ENCODE measurements around the gene USP32. TPM values are rescaled to one million over a fixed set of nuclear protein-coding genes. Genes with fewer than 3 reads are reported as not detected.

The USP32 gene
- total and polyA plus RNA-seq, 10 of the 15 experiments (the other 5 are each of a cell fraction or from before 2014, with no cell fraction given): 7.8 to 37.3 (median 25.5) TPM

DNA sequence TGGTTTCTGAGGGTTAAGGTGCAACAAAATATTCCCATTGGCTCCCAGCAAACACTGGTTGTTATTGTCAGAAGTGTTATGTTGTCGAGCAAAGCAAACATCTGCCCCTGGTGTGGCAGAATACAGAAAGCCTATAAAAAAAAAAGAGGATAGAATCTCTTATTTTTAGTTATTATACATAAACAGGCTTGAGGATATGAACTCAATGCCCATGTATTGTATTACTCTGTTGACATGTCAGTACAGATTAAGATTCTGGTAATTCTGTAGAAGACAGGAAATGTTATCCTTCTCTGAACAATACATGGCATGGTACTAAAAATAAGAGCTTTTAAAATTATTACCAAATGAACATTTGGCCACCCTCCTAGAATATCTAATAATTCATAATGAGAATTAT lies 168.5 kb downstream of the USP32 start:
- Histone ChIP-seq H3K27ac (ENCODE audit: control insufficient read depth, insufficient read depth) (no peak overlapping the region), H3K4me2 (ENCODE audit: control insufficient read depth, insufficient read depth) (no peak overlapping the region), H3K36me3 (ENCODE audit: control insufficient read depth in 2 of 2, insufficient read depth in 2 of 2, low read length in 1 of 2) (peaks cover 0 to 18% of the 10 kb centered on the region in 2 experiments; a peak in 3 of 4 replicates), H2AFZ (ENCODE audit: control insufficient read depth, low read depth, low read length) (no peak overlapping the region), H3K4me1 (ENCODE audit: control insufficient read depth, insufficient read depth, low read length) (no peaks in the 10 kb centered on the region), H3K27me3 (replicated peaks in 1 of 2; ENCODE audit: control insufficient read depth in 2 of 2, insufficient read depth in 2 of 2, low read length in 1 of 2) (no peaks in the 10 kb centered on the region), H3K9me3 (replicated peaks; ENCODE audit: control insufficient read depth, insufficient read depth, low read length) (no peaks in the 10 kb centered on the region), H4K20me1 (ENCODE audit: control insufficient read depth, insufficient read depth) (no peaks in the 10 kb centered on the region), H3K9ac (ENCODE audit: control insufficient read depth, insufficient read depth, low read length) (no peak overlapping the region), H3K79me2 (ENCODE audit: control insufficient read depth, insufficient read depth, low read length) (no peaks in the 10 kb centered on the region), H3K4me3 (no peak overlapping the region)
- no TSS peak for BruUV-seq (replicated peaks)
- RAD21 ChIA-PET (ENCODE audit: unreplicated experiment): no interaction called here
- DNase-seq (ENCODE audit: low read depth, low spot score) (no peak), ATAC-seq (no peak), FAIRE-seq (no peak)
- in situ Hi-C loops (cut with MboI): no loop called here
- intact Hi-C loops (cut with micrococcal nuclease; ENCODE audit: unreplicated experiment): no loop called here
- POLR2A ChIA-PET: interaction anchor here (0.5 kb wide), 1 partner anchor 429 kb away, joined by 3 read pairs; no protein-coding TSS in a partner anchor
- CTCF ChIA-PET: interaction anchor here (1.2 kb wide), 1 partner anchor 10 kb away, joined by 3 read pairs; no protein-coding TSS in a partner anchor
- SMC1A ChIA-PET (ENCODE audit: uncharacterized antibody, unreplicated experiment): no interaction called here
- 100% methylated on average over 1 of the region's 1 CpG for WGBS (ENCODE audit: insufficient coverage, insufficient replicate concordance, low lambda C conversion rate, missing lambda C conversion rate)
- TF ChIP-seq BCL11A (IDR thresholded peaks at IDR 0.05; ENCODE audit: low read depth, low read length): no peak
- TF ChIP-seq RB1 (IDR thresholded peaks at IDR 0.05; ENCODE audit: borderline replicate concordance): no peak
- no peak for TF ChIP-seq LARP7 (IDR thresholded peaks at IDR 0.05)
- TF ChIP-seq MEF2A (IDR thresholded peaks at IDR 0.05; ENCODE audit: insufficient read depth, low read depth, low read length): no peak
- TF ChIP-seq KLF5 (IDR thresholded peaks at IDR 0.05; ENCODE audit: partially characterized antibody): no peak
- TF ChIP-seq IKZF2 (IDR thresholded peaks at IDR 0.05): no peak
- no peak for TF ChIP-seq SIN3A (IDR thresholded peaks at IDR 0.05; ENCODE audit: low read depth, low read length)
- TF ChIP-seq SKIL (IDR thresholded peaks at IDR 0.05; ENCODE audit: low read depth, poor library complexity, severe bottlenecking): no peak
- no peak for TF ChIP-seq FOS (IDR thresholded peaks at IDR 0.05; ENCODE audit: borderline replicate concordance, extremely low read depth, insufficient read length)
- TF ChIP-seq, protein P1, sequence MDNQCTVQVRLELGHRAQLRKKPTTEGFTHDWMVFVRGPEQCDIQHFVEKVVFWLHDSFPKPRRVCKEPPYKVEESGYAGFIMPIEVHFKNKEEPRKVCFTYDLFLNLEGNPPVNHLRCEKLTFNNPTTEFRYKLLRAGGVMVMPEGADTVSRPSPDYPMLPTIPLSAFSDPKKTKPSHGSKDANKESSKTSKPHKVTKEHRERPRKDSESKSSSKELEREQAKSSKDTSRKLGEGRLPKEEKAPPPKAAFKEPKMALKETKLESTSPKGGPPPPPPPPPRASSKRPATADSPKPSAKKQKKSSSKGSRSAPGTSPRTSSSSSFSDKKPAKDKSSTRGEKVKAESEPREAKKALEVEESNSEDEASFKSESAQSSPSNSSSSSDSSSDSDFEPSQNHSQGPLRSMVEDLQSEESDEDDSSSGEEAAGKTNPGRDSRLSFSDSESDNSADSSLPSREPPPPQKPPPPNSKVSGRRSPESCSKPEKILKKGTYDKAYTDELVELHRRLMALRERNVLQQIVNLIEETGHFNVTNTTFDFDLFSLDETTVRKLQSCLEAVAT (IDR thresholded peaks at IDR 0.05): no peak
- no peak for TF ChIP-seq ZBED1 (IDR thresholded peaks at IDR 0.05; ENCODE audit: borderline replicate concordance)
- no peak for TF ChIP-seq BRCA1 (IDR thresholded peaks at IDR 0.05; ENCODE audit: low read depth, low read length)
- TF ChIP-seq RAD21 (IDR thresholded peaks at IDR 0.05; ENCODE audit: insufficient read depth, low read depth, low read length): no peak
- TF ChIP-seq, protein P2, sequence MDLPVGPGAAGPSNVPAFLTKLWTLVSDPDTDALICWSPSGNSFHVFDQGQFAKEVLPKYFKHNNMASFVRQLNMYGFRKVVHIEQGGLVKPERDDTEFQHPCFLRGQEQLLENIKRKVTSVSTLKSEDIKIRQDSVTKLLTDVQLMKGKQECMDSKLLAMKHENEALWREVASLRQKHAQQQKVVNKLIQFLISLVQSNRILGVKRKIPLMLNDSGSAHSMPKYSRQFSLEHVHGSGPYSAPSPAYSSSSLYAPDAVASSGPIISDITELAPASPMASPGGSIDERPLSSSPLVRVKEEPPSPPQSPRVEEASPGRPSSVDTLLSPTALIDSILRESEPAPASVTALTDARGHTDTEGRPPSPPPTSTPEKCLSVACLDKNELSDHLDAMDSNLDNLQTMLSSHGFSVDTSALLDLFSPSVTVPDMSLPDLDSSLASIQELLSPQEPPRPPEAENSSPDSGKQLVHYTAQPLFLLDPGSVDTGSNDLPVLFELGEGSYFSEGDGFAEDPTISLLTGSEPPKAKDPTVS (IDR thresholded peaks at IDR 0.05; ENCODE audit: low read depth, low read length): no peak
- TF ChIP-seq NR2F1 (conservative IDR thresholded peaks at IDR 0.05): no peak
- no peak for TF ChIP-seq TBL1XR1 (IDR thresholded peaks at IDR 0.05; ENCODE audit: low read depth, low read length)
- TF ChIP-seq, protein P3, sequence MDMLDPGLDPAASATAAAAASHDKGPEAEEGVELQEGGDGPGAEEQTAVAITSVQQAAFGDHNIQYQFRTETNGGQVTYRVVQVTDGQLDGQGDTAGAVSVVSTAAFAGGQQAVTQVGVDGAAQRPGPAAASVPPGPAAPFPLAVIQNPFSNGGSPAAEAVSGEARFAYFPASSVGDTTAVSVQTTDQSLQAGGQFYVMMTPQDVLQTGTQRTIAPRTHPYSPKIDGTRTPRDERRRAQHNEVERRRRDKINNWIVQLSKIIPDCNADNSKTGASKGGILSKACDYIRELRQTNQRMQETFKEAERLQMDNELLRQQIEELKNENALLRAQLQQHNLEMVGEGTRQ (IDR thresholded peaks at IDR 0.05; ENCODE audit: borderline replicate concordance, low read depth, low read length): no peak

Measured in GM12878 (cell line).